T follicular helper cell (primary cell): ENCODE results near the gene CACNA2D3.
"Not testable (repeated sequence)": the region's sequence is repeated elsewhere in the genome, so short reads cannot be mapped to it uniquely, and the experiment has no call there.

ENCODE experiments used
- DNase-seq: peaks from one replicate; pipeline ENCODE4 v3.0.0-alpha.2; 2020; ENCODE audit warnings: low read depth

Gene CACNA2D3

DNA sequence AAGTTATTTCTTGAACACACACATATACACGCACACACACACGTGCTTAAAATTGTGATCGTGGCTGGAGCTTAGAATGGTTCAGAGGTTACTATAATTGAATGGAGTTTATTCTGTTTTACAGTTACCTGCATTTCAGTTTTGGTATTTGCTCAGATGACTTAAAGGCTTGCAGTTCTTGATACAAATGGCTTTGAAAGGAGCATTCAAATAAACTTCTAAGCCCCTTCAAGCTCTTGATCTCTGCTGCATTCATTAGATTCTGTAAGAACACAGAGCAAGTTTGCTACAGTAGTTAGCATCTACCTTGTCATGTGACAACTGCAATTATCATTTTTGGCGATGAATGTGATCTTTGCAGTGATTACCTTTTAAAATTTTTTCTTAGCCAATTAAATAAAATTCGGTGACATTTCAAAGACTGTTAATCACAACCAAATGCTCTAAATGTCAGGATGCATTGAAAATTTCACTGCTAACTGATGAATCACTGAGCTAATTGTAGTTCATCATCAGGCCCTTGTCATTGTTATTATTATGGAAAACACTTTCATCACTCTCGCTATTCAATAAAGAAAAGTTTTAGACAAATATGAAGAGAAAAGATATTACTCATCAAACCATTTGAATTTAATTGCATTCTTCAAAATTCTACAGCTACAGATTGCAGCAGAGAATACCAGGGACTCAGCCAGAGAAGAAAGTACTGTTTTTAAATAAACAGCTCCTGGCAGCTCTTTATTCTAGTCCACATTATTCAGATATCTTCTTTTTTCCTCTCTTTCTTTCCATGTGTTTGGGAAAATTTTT, 509.4 kb downstream of the CACNA2D3 start:
- DNase-seq, result no peak

DNA sequence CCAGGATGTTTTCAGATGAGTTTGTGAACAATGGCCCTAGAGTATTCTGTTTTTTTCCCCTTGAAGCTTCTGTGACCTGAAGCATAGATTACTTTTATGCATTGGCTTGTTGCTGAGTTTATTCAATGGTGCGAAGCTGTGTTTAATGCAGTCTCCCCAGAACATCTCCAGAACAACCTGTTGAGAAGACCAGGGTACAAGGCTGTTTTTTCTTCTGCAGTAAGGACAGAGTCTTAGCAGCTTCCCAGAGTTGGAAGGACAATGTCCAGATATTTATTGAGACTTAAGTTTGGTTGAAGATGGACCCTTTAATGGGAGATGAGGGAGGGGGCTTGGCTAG, 509.9 kb downstream of the CACNA2D3 start:
- DNase-seq, result no peak

DNA sequence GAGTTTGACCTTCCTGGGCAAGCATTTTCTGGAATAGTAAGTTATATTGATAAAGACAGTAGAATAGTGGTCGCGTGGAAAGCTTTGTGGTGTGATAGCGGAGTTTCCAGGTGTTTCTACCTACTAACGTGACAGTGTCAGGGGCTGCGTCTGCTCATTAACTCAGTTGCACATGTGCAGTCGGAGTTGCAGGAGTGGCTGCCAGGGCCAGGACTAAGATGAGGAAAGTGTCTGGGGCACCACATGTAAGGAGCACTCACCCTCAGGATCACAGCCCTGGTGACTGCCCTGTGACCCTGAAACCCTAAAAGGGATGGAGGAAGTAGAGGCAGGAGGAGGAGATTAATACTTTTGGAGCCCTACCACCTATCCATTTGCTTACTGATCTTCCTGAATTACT, 510.5 kb downstream of the CACNA2D3 start:
- DNase-seq, result no peak

DNA sequence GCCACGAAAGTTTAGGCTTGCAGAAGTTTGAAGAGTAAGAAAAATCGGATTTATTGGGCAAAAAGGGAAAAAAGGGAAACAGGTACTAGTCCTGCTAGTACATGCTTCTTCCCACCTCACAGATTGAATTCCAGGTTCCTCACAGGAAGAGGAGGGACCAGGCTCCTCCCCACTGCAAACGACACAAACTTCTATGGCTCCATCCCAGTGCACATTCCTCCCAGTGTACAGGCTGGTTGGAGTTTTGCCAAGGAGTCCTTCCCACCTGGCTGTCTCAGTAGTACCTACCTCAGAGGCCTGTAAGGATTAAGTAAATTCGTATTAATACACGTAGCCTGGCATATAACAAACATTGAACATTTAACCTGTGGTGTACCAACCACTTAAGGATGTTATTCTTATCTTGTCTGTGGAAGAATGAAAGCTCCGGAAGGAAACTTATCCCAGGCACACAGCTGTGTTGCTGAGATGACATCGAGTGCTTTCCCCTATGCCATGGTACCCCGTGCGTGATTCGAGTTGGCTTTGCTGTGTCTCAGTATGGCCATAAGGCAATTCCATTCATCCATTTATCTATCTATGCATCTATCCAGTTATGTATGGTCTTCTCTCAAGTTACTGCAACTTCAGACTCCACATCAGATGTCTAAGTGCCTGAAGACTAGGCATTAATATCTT, 511.2 kb downstream of the CACNA2D3 start:
- no peak for DNase-seq

DNA sequence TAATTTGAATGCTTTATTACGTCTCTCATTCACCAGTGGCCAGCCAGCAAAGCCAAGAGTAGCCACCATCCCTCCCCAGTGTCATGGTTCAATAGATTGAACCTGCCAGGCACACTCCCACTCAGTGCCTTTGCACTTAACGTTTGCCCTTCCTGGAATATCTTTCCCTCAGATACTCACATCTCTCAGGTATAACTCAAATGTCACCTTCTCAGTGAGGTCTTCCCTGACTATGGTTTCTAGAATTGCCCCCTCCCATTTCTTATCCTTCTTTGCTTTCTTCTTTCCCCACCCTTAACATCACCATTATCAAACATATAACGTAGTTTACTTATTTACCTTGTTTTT, 511.7 kb downstream of the CACNA2D3 start:
- DNase-seq, result no peak

DNA sequence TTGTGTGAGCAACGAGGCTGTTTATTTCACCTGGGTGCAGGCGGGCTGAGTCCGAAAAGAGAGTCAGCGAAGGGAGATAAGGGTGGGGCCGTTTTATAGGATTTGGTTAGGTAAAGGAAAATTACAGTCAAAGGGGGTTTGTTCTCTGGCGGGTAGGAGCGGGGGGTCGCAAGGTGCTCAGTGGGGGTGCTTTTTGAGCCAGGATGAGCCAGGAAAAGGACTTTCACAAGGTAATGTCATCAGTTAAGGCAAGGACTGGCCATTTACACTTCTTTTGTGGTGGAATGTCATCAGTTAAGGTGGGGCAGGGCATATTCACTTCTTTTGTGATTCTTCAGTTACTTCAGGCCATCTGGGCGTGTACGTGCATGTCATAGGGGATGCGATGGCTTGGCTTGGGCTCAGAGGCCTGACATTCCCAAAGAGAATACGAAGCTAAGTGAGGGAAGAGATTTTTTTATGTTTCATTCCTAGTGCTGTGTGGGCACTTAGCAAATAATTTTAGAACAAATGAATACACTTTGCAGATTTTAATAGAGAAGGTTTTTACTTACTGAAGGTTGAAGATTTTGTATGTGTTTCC, 517.5 kb downstream of the CACNA2D3 start:
- not testable (repeated sequence) for DNase-seq

DNA sequence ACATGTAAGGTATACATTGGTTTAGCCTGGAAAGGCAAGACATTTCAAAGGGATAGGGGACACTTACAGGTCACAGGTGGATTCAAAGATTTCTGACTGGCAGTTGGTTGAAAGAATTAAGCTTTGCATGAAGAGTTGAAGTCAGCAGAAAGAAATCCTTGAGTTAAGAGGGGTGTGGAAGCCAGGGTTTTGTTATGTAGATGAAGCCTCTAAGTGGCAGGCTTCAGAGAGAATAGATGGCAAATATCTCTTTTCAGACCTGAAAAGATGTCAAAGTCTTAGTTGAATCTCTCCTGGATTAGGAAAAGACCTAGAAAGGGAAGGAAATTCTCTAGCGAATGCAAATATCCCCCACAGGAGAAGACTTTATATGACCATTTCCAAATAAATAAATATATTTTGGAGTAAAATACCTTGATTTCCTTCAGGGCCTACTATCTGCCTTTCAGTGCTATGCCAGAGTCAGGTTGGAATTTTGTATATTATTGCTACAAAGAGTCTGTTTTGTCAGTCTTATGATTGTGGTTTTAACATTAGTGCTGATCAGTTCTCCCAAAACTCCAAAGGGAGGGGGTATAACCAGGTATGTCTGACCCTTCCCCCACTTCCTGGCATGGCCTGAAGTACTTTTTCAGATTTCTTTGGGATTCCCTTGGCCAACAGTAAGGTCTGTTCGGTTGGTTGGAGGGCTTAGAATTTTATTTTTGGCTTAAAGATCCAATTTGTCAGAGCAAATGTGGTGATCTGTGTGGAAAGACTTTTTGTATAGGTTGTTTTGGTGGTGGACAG, 519.1 kb downstream of the CACNA2D3 start:
- DNase-seq, result no peak

DNA sequence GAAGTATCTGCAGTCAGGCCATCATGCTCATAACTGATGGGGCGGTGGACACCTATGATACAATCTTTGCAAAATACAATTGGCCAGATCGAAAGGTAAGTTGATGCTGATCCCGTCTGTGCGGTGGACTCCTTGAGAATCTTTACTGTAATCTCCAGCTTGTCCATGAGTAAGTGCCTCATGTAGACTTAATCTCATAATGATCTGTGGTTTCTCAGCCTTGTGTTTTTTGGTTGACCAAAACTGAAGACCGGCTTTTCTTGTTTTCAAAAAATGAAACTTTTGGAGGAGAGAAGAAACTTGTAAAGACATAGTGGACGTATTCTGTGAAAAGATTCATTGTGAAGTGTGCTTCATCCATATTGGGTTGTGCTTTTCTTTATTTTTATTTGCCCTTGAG, 519.8 kb downstream of the CACNA2D3 start:
- DNase-seq, result no peak

DNA sequence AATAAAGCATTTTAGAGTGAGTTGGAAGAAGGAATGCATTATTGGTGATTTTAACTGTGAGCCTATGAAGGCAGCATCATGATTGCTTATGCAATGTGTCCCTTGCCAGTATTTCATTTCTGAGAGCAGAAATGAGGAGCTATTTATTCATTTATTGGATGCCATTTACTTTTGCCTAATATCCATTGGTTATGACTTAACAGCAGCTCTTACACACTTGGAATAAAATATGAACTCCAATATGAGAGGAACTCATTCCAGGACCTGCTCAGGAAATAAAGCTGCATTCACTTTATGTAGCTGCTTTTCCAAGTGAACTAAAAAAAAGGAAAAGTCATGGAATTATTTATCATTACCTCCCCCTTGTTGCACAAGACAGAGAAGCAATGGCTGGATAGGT, 525.4 kb downstream of the CACNA2D3 start:
- no peak for DNase-seq

DNA sequence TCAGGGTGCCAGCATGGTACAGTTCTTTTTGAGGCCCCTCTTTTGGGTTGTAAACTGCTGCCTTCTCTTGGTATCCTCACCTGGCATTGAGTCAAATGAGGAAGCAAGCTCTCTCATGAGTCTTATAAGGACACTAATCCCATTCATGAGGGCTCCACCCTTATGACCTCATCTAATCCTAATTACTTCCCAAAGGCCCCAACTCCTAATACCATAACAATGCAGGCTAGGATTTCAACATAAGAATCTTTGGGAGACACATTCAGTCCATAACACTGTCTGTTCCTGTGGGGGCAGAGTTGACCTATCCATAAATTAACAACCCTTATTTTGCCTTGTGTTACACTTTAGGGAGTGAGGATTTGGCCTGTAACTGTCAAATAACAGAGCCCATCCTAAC, 527.2 kb downstream of the CACNA2D3 start:
- DNase-seq, result no peak

DNA sequence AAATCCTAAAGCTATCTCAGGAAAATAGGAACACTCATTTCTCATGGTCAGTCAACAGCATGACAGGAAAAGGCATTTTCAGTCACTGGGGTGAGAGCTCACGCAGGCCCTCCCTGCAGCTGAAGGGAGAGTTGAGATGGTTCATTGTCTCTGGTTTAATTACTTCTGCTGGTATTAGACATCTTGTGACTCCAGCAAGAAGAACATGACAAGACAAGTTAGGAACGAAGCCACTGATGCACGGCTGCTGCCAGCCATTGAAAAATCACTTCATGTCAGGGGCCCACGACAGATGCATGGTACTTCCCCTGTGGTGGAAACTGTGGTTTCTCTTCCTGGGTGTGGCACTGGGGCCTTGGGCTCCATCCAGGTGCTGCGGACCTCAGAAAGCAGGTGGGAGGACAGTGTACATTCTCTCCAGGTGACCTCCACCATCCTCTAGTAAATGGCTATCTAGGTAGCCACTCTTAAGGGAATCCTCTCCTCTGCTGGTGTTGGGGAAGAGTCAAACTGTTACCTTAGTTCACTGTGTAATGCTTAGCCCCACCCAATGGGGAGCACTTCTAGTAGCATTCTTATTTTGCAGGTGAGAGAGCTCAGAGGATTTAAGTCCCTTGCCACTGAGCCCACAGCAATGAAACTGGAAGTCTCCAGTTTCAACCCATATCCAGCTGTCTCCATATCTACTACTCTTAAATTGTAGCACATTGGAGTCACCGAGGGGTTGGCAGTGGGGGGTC, 531.3 kb downstream of the CACNA2D3 start:
- no peak for DNase-seq

DNA sequence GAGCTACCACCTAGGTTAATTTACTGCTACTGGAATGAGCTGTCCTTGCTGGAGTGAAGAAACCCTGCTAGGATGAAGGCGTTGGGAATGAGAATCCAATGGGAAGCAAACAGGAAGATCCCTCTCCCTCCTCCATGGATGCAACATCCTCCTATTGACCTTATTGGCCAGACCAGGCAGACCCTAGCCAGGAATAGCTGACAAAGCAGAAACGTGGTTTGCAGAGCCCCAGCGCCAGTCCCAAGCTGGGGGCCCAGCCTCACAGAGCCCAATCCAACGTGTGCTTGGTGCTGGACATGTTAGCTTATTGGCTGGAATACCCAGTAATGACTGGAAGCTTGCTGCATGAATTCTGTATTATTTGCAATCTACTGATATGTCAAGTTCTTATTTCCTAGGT, 532.4 kb downstream of the CACNA2D3 start:
- no peak for DNase-seq

DNA sequence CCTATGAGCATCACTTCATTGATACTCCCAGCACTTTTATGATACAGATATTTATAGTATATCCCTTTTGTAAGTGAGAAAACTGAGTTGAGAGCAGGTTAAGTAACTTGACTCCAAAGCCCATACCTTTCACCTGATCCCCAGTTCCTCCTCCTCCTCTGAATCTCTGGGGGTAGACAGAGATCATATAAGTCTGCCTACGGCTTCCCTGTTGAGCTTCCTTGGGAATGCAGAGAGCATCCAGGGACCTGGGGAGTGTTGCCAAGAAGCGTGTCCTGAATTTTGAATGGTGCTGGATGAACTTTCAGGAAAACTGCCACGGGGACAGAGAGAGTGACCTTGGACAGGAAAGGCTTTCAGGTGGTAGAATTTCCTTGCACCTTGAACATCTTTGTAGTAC, 537.0 kb downstream of the CACNA2D3 start:
- no peak for DNase-seq

DNA sequence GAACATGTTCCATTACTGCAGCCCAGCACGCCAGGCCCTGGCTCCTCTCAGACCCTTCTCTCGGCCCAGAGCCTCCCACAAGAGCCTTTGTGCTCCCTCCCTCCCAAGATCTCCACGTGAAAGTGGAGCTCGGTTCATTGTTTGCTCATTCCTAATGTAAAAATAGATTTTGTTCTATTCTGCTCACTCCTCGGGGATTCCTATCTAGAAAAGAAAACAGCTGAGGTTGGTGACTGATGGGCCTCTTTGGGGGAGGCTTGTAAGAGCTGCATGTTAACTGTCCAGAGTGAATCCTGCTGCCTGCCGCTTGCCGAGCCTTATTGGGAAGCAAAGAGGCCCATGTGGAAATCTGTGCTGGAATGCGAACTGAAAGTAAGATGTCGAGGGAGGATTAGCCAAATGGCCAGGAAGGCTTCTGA, 538.4 kb downstream of the CACNA2D3 start:
- DNase-seq, result no peak

DNA sequence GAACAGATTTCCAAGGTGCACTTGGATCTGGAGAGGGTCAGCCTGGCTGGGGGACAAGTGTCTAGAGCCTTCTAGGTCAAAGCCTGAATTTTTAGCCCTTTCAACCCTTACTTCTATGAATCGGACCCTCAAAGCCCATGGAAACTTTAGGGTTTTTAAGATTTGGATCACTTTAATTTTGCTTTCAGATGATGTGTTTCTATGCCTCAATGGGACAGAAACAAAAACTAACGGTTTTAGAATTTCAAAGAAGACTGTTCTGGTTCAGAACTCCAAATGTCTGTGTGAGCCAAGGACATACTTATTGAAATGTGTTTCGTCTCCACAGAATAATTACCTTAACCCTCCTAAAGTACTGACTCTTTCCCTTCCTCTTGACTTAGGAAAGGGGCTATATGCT, 538.8 kb downstream of the CACNA2D3 start:
- no peak for DNase-seq

DNA sequence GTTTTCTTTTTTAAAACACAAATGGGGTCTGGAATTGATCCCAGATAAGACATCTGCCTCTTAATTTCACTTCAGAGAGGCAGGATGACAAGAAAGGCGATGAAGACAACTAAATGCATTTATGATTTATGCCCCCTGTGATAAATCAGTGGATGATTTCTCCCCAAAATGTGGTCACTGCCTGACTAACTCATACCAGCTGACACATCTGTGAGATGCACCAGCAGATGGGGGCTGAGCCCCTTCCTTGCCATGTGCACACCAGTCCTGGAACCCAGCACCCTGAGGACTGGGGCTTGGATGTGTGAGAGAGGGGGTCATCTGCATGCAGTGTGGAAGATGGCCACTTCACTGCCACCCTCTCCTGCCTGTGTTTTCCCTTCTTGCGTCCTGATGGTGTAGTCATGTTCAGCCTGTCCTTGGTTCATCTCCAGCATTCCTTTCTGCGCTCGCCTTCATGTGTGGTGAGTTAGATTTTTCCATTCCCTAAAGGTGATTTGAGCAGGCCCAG, 541.2 kb downstream of the CACNA2D3 start:
- DNase-seq, result no peak

DNA sequence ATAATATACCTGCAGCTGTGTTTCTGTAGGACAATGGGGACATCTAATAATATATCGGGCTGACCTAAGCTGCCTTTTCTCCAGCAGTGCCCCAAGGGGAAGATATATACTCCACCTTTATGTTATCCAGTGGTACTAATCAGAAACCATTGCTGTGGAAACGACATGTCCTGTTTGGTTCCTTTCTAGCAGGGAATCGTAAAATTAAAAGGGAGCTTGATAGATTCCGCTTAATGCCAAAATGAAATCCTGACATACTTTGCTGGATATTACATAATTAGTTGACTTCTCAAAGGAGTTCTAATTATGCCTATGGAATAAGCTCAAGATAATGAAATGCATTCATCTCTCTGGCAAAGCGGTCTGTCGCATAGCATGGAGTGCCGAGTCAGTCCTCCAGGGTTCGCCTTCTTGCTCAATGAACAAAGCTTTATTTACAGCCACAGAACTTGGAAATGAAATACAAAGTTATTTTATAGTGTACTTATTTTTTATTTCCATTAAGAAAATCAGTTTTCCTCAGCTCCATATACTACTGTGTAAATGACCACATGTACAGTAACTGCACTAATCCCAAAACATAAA, 542.8 kb downstream of the CACNA2D3 start:
- DNase-seq, result no peak

DNA sequence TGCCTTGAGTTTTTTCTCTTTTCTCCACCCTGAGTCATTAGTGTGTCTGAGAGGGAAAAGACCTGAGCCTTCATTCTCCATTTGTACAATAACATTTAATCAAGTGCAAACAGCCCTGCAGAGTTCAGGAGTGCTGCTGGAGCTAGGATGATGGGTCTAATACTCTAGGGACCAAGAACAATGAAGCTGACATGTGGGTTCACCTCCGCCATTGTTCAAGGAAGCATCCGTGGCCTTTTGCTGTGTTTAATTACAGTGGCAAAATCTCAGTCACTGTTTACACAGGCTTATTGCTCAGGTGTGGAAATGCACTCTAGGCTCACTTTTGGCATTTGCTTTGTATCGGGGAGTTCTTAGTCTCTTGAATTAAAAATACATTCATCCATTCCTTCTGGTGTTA, 545.9 kb downstream of the CACNA2D3 start:
- no peak for DNase-seq

DNA sequence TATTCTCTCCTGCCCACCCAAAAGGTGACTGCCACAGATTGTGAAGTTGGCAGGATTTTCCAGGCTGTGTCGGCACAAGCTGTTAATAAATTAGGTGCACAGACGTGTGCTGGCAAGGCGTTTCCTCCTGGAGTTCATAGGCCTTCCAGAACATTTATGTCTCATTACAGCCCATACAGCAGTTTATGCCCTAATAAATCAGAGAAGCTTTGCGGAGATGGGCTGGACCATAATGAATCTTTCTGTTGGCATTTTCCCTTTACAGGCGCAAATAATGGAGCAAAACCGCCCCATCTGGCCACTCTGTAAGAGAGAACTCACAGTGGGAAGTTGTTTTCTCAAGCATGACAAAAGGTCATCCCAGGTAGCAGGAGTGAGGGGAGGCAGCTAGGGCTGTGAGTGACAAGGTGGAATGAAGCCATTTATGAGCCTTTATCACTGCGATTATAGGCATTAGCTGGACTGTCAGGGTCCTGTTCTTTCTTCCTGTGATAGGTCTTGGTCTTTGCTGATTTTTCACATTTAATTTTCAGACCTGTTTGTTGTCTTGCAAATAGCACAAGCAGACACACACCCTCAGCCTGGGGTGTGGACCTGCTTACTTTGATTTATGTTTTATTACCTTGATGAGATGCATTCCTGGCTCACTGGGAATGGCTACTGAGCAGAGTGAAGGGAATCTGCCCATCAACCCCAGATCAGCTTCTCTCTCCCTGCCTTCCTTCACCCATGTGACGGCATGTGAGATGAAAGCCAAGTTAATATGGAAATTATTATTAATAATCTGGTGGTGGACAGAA, 548.0 kb downstream of the CACNA2D3 start:
- DNase-seq, result no peak

DNA sequence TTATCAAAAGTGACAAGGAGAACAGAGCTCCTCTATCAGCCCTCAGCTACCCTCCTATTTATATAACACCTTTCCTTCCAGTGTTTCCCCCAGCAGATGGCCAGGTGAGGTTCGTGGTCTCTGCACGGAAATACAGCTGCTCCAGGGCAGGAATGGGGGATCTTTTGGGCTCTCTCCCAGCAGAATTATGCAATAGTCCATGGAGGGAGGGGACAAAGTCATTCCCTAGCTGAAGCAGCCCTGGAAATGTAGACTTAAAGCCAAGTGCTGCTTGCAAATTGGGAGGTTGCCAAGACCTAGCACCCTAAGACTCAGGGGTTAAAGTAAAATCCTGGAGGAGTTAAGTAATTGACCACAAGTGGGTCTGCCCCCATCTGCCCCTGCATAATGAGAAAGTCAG, 549.2 kb downstream of the CACNA2D3 start:
- no peak for DNase-seq

DNA sequence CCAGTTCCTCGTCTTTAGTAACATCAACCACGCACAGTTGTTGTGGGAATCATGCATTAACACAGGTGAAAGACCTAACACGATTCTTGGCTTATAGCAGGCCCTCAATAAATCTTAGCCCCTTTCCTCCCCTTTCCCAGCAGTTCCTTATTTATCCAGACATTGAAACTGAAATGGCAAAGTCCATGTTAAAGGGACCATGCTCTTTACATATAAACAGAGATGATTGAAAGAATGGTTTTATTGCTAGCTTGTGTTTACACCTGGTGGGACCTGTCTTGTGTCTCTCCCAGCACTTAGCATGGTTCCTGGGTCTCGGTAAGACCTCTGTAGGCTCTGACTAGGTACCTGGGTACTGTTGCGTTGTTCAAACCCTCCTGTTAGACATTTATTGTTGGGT, 553.7 kb downstream of the CACNA2D3 start:
- no peak for DNase-seq
